HepG2 (cell line): ENCODE data around the gene ZBTB26. TPM values are rescaled to one million over a fixed set of nuclear protein-coding genes. Genes with fewer than 3 reads are reported as not detected.

Experiments
- GFI1 ChIP-seq: sonication (generic); formaldehyde crosslinking; IDR thresholded peaks from 2 replicates; pipeline ENCODE4 v1.5.0; 2020; ENCODE audit warnings: missing genetic modification reagents, mild to moderate bottlenecking, borderline replicate concordance
- HOXA5 ChIP-seq: sonication (generic); formaldehyde crosslinking; IDR thresholded peaks from 2 replicates; pipeline ENCODE4 v1.4.0; 2020; ENCODE audit warnings: missing genetic modification reagents
- ISL2 ChIP-seq: sonication (generic); formaldehyde crosslinking; IDR thresholded peaks from 2 replicates; pipeline ENCODE4 v1.5.0; 2020; ENCODE audit warnings: missing genetic modification reagents
- JUND ChIP-seq: sonication (generic); formaldehyde crosslinking; IDR thresholded peaks from 2 replicates; pipeline ENCODE4 v1.8.0; 2022; ENCODE audit warnings: mild to moderate bottlenecking, missing genetic modification reagents
- NFIB ChIP-seq: sonication (generic); formaldehyde crosslinking; IDR thresholded peaks from 2 replicates; pipeline ENCODE4 v1.9.0; 2021; ENCODE audit warnings: missing genetic modification reagents, mild to moderate bottlenecking, borderline replicate concordance
- ONECUT2 ChIP-seq: sonication (generic); formaldehyde crosslinking; IDR thresholded peaks from 2 replicates; pipeline ENCODE4 v1.4.0; 2020; ENCODE audit warnings: missing genetic modification reagents
- SP5 ChIP-seq: IDR thresholded peaks from 2 replicates; pipeline ENCODE4 v1.6.1; 2016; ENCODE audit warnings: low read depth, borderline replicate concordance
- ZGPAT ChIP-seq: IDR thresholded peaks from 2 replicates; pipeline ENCODE4 v1.6.1; 2016; ENCODE audit warnings: mild to moderate bottlenecking
- ZNF20 ChIP-seq: sonication (generic); formaldehyde crosslinking; IDR thresholded peaks from 2 replicates; pipeline ENCODE4 v1.4.0; 2020; ENCODE audit warnings: mild to moderate bottlenecking, moderate library complexity, missing genetic modification reagents
- ZNF704 ChIP-seq: sonication (generic); formaldehyde crosslinking; IDR thresholded peaks from 2 replicates; pipeline ENCODE4 v1.8.1; 2023; ENCODE audit warnings: mild to moderate bottlenecking, inconsistent platforms, moderate library complexity, missing genetic modification reagents, borderline replicate concordance
- polyA plus RNA-seq, 8 experiments: library from polyadenylated mRNA; depleted of rRNA in 3 of 8; stranded (reverse) in 7 of 8; unstranded in 1 of 8; fragments of >200 nt; fragmentation: Illumina TruSeq in 4 of 8; extraction: Trizol in 4 of 8; gene quantifications; 2 replicates each; pipeline versions ENCODE4 v1.2.1 to v1.2.3, GENCODE V29; 2011 to 2016; ENCODE audit warnings: low read depth in 4 of 8, missing spikeins in 1 of 8, mixed read lengths in 1 of 8; ENCODE audit not compliant: insufficient read depth in 1 of 8
- total RNA-seq, 5 experiments: library from RNA; depleted of rRNA; stranded (reverse); fragments of >200 nt; fragmentation: Illumina TruSeq; extraction: Trizol; gene quantifications; 2 replicates each; pipeline ENCODE4 v1.2.3, GENCODE V29; 2016; ENCODE audit warnings: low read depth in 1 of 5
- TF ChIP-seq, protein P1 (sequence below): sonication (generic); formaldehyde crosslinking; IDR thresholded peaks from one replicate; pipeline ENCODE4 v1.5.1; 2020; ENCODE audit warnings: mild to moderate bottlenecking, missing genetic modification reagents; ENCODE audit errors: not compliant biosample characterization
- TF ChIP-seq, protein P2 (sequence below): sonication (generic); formaldehyde crosslinking; IDR thresholded peaks from 2 replicates; pipeline ENCODE4 v1.8.0; 2022; ENCODE audit warnings: mild to moderate bottlenecking, missing genetic modification reagents, moderate library complexity
- TF ChIP-seq, protein P3 (sequence below): sonication (generic); formaldehyde crosslinking; IDR thresholded peaks from 2 replicates; pipeline ENCODE4 v1.8.1; 2023; ENCODE audit warnings: missing genetic modification reagents, mild to moderate bottlenecking, borderline replicate concordance

Gene ZBTB26
- total and polyA plus RNA-seq, 2 of the 13 experiments (the other 11 are each of a cell fraction or from before 2014, with no cell fraction given) = 4.5 to 8.6 TPM

GRCh38 chr9:122904823-122905710 is 26.2 kb downstream of the ZBTB26 start, which contains the start of gene RC3H2 (continued):
- peak; percentile 63 for TF ChIP-seq ZGPAT (CRISPR knock-in tag)
- no peak for TF ChIP-seq NFIB (CRISPR knock-in tag)
- TF ChIP-seq SP5 (CRISPR knock-in tag) = peak; percentile 31; the same call in 1 of the 2 replicates
- TF ChIP-seq ONECUT2 (CRISPR knock-in tag) = no peak; the same call in 1 of the 2 replicates
- 0 out of 2 replicates have a peak, but pooled peaks have one; percentile 64 for TF ChIP-seq ZNF20 (CRISPR knock-in tag)
- TF ChIP-seq, protein P1, sequence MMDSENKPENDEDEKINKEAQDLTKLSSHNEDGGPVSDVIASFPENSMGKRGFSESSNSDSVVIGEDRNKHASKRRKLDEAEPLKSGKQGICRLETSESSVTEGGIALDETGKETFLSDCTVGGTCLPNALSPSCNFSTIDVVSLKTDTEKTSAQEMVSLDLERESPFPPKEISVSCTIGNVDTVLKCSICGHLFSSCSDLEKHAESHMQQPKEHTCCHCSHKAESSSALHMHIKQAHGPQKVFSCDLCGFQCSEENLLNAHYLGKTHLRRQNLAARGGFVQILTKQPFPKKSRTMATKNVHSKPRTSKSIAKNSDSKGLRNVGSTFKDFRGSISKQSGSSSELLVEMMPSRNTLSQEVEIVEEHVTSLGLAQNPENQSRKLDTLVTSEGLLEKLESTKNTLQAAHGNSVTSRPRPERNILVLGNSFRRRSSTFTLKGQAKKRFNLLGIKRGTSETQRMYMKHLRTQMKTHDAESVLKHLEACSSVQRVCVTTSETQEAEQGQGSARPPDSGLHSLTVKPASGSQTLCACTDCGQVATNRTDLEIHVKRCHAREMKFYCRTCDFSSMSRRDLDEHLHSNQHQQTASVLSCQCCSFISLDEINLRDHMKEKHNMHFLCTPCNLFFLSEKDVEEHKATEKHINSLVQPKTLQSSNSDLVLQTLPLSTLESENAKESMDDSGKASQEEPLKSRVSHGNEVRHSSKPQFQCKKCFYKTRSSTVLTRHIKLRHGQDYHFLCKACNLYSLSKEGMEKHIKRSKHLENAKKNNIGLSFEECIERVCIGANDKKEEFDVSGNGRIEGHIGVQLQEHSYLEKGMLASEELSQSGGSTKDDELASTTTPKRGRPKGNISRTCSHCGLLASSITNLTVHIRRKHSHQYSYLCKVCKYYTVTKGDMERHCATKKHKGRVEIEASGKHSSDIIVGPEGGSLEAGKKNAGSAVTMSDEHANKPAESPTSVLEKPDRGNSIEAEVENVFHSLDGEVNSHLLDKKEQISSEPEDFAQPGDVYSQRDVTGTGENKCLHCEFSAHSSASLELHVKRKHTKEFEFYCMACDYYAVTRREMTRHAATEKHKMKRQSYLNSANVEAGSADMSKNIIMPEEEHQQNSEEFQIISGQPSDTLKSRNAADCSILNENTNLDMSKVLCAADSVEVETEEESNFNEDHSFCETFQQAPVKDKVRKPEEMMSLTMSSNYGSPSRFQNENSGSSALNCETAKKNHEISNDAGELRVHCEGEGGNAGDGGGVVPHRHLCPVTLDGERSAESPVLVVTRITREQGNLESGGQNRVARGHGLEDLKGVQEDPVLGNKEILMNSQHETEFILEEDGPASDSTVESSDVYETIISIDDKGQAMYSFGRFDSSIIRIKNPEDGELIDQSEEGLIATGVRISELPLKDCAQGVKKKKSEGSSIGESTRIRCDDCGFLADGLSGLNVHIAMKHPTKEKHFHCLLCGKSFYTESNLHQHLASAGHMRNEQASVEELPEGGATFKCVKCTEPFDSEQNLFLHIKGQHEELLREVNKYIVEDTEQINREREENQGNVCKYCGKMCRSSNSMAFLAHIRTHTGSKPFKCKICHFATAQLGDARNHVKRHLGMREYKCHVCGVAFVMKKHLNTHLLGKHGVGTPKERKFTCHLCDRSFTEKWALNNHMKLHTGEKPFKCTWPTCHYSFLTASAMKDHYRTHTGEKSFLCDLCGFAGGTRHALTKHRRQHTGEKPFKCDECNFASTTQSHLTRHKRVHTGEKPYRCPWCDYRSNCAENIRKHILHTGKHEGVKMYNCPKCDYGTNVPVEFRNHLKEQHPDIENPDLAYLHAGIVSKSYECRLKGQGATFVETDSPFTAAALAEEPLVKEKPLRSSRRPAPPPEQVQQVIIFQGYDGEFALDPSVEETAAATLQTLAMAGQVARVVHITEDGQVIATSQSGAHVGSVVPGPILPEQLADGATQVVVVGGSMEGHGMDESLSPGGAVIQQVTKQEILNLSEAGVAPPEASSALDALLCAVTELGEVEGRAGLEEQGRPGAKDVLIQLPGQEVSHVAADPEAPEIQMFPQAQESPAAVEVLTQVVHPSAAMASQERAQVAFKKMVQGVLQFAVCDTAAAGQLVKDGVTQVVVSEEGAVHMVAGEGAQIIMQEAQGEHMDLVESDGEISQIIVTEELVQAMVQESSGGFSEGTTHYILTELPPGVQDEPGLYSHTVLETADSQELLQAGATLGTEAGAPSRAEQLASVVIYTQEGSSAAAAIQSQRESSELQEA = no peak
- TF ChIP-seq, protein P2, sequence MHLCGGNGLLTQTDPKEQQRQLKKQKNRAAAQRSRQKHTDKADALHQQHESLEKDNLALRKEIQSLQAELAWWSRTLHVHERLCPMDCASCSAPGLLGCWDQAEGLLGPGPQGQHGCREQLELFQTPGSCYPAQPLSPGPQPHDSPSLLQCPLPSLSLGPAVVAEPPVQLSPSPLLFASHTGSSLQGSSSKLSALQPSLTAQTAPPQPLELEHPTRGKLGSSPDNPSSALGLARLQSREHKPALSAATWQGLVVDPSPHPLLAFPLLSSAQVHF (CRISPR knock-in tag) = no peak
- TF ChIP-seq GFI1 (CRISPR knock-in tag) = no peak
- peak; percentile 61; the same call in 1 of the 2 replicates for TF ChIP-seq ISL2 (CRISPR knock-in tag)
- TF ChIP-seq HOXA5 (CRISPR knock-in tag) = no peak
- TF ChIP-seq, protein P3, sequence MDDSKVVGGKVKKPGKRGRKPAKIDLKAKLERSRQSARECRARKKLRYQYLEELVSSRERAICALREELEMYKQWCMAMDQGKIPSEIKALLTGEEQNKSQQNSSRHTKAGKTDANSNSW (CRISPR knock-in tag) = no peak
- no peak for TF ChIP-seq JUND
- TF ChIP-seq ZNF704 (CRISPR knock-in tag) = no peak
